ENCODE data around the gene MAPRE3. TPM values are rescaled to one million over a fixed set of nuclear protein-coding genes. Genes with fewer than 3 reads are reported as not detected.
A peak's percentile ranks its signal among the peaks of the same experiment; 100 is the strongest.

The MAPRE3 gene
- total RNA-seq, 1 experiment from 2014 or later = 10.3 TPM

DNA sequence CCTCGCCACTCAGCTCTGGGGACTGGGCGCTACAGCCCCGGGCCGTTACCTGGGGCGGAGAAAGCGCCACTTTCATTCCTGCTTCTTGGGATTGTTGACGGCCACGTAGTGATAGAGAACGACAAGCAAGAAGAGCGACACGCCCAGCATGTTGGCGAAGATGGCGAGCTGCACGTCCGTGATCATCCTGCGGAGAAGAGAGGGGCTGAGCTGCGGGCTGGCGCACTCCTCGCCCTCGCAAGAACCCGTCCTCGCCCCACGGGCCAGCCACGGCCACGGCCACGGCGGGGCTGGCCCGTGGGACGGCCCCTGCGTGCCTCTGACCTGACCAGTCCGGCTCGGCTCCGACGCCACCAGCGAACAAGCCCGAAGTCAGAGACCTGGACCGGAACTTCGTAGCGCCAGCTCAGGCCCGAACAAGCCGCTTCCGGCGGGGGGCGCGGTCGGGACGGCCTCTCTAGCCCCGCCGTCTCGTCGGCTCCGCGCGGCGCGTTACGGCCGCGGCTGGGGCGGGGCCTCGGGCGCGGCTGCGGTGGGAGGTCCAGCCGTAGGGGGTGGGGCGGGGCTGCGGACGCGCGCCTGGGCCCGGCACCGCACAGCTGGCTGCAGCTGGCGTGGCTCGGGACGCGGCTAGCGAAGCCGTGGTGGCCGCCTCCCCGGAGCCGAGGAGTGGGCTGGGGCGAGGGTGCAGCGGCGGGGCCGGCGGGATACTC lies 101.0 kb downstream of the MAPRE3 start, which contains the start of gene OST4 (continued):
- TF ChIP-seq, protein P1, sequence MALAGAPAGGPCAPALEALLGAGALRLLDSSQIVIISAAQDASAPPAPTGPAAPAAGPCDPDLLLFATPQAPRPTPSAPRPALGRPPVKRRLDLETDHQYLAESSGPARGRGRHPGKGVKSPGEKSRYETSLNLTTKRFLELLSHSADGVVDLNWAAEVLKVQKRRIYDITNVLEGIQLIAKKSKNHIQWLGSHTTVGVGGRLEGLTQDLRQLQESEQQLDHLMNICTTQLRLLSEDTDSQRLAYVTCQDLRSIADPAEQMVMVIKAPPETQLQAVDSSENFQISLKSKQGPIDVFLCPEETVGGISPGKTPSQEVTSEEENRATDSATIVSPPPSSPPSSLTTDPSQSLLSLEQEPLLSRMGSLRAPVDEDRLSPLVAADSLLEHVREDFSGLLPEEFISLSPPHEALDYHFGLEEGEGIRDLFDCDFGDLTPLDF (CRISPR knock-in tag; IDR thresholded peaks at IDR 0.05) = 0 out of 2 replicates have a peak, but pooled peaks have one; percentile 62
- TF ChIP-seq, protein P2, sequence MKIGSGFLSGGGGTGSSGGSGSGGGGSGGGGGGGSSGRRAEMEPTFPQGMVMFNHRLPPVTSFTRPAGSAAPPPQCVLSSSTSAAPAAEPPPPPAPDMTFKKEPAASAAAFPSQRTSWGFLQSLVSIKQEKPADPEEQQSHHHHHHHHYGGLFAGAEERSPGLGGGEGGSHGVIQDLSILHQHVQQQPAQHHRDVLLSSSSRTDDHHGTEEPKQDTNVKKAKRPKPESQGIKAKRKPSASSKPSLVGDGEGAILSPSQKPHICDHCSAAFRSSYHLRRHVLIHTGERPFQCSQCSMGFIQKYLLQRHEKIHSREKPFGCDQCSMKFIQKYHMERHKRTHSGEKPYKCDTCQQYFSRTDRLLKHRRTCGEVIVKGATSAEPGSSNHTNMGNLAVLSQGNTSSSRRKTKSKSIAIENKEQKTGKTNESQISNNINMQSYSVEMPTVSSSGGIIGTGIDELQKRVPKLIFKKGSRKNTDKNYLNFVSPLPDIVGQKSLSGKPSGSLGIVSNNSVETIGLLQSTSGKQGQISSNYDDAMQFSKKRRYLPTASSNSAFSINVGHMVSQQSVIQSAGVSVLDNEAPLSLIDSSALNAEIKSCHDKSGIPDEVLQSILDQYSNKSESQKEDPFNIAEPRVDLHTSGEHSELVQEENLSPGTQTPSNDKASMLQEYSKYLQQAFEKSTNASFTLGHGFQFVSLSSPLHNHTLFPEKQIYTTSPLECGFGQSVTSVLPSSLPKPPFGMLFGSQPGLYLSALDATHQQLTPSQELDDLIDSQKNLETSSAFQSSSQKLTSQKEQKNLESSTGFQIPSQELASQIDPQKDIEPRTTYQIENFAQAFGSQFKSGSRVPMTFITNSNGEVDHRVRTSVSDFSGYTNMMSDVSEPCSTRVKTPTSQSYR (CRISPR knock-in tag; IDR thresholded peaks at IDR 0.05) = no peak
- TF ChIP-seq RELA (CRISPR knock-in tag; IDR thresholded peaks at IDR 0.05; ENCODE audit: borderline replicate concordance) (no peak), JUN (CRISPR knock-in tag; IDR thresholded peaks at IDR 0.05) (no peak), ESRRA (CRISPR knock-in tag; IDR thresholded peaks at IDR 0.05; ENCODE audit: borderline replicate concordance) (peak; percentile 51; the same call in 1 of the 2 replicates), FOXJ3 (CRISPR knock-in tag; IDR thresholded peaks at IDR 0.05; ENCODE audit: borderline replicate concordance) (no peak), ZNF396 (CRISPR knock-in tag; IDR thresholded peaks at IDR 0.05; ENCODE audit: borderline replicate concordance) (no peak), GABPB1 (CRISPR knock-in tag; IDR thresholded peaks at IDR 0.05) (peak; percentile 27; the same call in 1 of the 2 replicates), FOXK1 (CRISPR knock-in tag; IDR thresholded peaks at IDR 0.05) (no peak; the same call in 1 of the 2 replicates), TEAD4 (CRISPR knock-in tag; IDR thresholded peaks at IDR 0.05) (no peak), ZBTB21 (CRISPR knock-in tag; IDR thresholded peaks at IDR 0.05; ENCODE audit: borderline replicate concordance) (peak; percentile 89; the same call in 1 of the 2 replicates), TP53 (CRISPR knock-in tag; IDR thresholded peaks at IDR 0.05) (no peak), ZNF138 (CRISPR knock-in tag; conservative IDR thresholded peaks at IDR 0.05) (no peak), HMGA2 (CRISPR knock-in tag; IDR thresholded peaks at IDR 0.05) (no peak), ZNF671 (CRISPR knock-in tag; IDR thresholded peaks at IDR 0.05) (no peak), NFATC4 (CRISPR knock-in tag; IDR thresholded peaks at IDR 0.05) (no peak)
- TF ChIP-seq, protein P3, sequence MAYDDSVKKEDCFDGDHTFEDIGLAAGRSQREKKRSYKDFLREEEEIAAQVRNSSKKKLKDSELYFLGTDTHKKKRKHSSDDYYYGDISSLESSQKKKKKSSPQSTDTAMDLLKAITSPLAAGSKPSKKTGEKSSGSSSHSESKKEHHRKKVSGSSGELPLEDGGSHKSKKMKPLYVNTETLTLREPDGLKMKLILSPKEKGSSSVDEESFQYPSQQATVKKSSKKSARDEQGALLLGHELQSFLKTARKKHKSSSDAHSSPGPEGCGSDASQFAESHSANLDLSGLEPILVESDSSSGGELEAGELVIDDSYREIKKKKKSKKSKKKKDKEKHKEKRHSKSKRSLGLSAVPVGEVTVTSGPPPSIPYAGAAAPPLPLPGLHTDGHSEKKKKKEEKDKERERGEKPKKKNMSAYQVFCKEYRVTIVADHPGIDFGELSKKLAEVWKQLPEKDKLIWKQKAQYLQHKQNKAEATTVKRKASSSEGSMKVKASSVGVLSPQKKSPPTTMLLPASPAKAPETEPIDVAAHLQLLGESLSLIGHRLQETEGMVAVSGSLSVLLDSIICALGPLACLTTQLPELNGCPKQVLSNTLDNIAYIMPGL (CRISPR knock-in tag; IDR thresholded peaks at IDR 0.05) = 0 out of 2 replicates have a peak, but pooled peaks have one; percentile 55
- TF ChIP-seq, protein P4, sequence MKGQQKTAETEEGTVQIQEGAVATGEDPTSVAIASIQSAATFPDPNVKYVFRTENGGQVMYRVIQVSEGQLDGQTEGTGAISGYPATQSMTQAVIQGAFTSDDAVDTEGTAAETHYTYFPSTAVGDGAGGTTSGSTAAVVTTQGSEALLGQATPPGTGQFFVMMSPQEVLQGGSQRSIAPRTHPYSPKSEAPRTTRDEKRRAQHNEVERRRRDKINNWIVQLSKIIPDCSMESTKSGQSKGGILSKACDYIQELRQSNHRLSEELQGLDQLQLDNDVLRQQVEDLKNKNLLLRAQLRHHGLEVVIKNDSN (CRISPR knock-in tag; IDR thresholded peaks at IDR 0.05) = no peak; the same call in 1 of the 2 replicates
- TF ChIP-seq, protein P5, sequence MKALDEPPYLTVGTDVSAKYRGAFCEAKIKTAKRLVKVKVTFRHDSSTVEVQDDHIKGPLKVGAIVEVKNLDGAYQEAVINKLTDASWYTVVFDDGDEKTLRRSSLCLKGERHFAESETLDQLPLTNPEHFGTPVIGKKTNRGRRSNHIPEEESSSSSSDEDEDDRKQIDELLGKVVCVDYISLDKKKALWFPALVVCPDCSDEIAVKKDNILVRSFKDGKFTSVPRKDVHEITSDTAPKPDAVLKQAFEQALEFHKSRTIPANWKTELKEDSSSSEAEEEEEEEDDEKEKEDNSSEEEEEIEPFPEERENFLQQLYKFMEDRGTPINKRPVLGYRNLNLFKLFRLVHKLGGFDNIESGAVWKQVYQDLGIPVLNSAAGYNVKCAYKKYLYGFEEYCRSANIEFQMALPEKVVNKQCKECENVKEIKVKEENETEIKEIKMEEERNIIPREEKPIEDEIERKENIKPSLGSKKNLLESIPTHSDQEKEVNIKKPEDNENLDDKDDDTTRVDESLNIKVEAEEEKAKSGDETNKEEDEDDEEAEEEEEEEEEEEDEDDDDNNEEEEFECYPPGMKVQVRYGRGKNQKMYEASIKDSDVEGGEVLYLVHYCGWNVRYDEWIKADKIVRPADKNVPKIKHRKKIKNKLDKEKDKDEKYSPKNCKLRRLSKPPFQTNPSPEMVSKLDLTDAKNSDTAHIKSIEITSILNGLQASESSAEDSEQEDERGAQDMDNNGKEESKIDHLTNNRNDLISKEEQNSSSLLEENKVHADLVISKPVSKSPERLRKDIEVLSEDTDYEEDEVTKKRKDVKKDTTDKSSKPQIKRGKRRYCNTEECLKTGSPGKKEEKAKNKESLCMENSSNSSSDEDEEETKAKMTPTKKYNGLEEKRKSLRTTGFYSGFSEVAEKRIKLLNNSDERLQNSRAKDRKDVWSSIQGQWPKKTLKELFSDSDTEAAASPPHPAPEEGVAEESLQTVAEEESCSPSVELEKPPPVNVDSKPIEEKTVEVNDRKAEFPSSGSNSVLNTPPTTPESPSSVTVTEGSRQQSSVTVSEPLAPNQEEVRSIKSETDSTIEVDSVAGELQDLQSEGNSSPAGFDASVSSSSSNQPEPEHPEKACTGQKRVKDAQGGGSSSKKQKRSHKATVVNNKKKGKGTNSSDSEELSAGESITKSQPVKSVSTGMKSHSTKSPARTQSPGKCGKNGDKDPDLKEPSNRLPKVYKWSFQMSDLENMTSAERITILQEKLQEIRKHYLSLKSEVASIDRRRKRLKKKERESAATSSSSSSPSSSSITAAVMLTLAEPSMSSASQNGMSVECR (CRISPR knock-in tag; IDR thresholded peaks at IDR 0.05; ENCODE audit: borderline replicate concordance) = 0 out of 2 replicates have a peak, but pooled peaks have one; percentile 29
- TF ChIP-seq, protein P6, sequence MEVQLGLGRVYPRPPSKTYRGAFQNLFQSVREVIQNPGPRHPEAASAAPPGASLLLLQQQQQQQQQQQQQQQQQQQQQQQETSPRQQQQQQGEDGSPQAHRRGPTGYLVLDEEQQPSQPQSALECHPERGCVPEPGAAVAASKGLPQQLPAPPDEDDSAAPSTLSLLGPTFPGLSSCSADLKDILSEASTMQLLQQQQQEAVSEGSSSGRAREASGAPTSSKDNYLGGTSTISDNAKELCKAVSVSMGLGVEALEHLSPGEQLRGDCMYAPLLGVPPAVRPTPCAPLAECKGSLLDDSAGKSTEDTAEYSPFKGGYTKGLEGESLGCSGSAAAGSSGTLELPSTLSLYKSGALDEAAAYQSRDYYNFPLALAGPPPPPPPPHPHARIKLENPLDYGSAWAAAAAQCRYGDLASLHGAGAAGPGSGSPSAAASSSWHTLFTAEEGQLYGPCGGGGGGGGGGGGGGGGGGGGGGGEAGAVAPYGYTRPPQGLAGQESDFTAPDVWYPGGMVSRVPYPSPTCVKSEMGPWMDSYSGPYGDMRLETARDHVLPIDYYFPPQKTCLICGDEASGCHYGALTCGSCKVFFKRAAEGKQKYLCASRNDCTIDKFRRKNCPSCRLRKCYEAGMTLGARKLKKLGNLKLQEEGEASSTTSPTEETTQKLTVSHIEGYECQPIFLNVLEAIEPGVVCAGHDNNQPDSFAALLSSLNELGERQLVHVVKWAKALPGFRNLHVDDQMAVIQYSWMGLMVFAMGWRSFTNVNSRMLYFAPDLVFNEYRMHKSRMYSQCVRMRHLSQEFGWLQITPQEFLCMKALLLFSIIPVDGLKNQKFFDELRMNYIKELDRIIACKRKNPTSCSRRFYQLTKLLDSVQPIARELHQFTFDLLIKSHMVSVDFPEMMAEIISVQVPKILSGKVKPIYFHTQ (CRISPR knock-in tag; IDR thresholded peaks at IDR 0.05) = no peak
- TF ChIP-seq, protein P7, sequence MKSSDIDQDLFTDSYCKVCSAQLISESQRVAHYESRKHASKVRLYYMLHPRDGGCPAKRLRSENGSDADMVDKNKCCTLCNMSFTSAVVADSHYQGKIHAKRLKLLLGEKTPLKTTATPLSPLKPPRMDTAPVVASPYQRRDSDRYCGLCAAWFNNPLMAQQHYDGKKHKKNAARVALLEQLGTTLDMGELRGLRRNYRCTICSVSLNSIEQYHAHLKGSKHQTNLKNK (CRISPR knock-in tag; IDR thresholded peaks at IDR 0.05) = no peak
- TF ChIP-seq, protein P8, sequence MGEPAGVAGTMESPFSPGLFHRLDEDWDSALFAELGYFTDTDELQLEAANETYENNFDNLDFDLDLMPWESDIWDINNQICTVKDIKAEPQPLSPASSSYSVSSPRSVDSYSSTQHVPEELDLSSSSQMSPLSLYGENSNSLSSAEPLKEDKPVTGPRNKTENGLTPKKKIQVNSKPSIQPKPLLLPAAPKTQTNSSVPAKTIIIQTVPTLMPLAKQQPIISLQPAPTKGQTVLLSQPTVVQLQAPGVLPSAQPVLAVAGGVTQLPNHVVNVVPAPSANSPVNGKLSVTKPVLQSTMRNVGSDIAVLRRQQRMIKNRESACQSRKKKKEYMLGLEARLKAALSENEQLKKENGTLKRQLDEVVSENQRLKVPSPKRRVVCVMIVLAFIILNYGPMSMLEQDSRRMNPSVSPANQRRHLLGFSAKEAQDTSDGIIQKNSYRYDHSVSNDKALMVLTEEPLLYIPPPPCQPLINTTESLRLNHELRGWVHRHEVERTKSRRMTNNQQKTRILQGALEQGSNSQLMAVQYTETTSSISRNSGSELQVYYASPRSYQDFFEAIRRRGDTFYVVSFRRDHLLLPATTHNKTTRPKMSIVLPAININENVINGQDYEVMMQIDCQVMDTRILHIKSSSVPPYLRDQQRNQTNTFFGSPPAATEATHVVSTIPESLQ (CRISPR knock-in tag; IDR thresholded peaks at IDR 0.05) = no peak

All from WTC11 (cell line).